VCaP (cell line): Measurements from ENCODE around the gene CAMKMT.

Experiments used
- H3K27ac ChIP-seq: fragments of 450-650 bp; 2 replicates; pipeline ENCODE4 v1.5.1; 2017
- CTCF ChIP-seq: fragments of 450-650 bp; conservative IDR thresholded peaks from 2 replicates; pipeline ENCODE4 v1.5.1; 2017; ENCODE audit warnings: mild to moderate bottlenecking, moderate library complexity

CAMKMT gene

DNA sequence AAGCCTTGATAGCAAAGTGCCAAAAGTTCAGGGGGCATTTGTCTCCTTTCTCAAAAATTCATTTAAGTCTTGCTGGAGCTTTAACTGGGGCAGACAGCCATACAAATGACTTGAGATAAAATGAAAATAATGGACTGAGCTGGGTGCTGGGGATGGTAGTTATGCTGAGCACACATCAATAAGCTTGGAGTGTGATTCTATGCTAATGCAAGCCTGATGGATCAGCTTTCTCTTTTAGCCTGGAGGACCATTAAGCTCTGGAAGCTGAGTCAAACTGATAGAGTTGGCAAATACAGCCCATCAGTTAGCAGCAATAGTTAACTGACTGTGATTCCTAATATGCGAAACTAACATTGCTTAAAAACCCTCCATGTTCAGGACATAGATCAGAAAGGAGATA lies 98.0 kb downstream of the CAMKMT start:
- H3K27ac ChIP-seq, result no peak overlapping the region
- no peak for TF ChIP-seq CTCF

DNA sequence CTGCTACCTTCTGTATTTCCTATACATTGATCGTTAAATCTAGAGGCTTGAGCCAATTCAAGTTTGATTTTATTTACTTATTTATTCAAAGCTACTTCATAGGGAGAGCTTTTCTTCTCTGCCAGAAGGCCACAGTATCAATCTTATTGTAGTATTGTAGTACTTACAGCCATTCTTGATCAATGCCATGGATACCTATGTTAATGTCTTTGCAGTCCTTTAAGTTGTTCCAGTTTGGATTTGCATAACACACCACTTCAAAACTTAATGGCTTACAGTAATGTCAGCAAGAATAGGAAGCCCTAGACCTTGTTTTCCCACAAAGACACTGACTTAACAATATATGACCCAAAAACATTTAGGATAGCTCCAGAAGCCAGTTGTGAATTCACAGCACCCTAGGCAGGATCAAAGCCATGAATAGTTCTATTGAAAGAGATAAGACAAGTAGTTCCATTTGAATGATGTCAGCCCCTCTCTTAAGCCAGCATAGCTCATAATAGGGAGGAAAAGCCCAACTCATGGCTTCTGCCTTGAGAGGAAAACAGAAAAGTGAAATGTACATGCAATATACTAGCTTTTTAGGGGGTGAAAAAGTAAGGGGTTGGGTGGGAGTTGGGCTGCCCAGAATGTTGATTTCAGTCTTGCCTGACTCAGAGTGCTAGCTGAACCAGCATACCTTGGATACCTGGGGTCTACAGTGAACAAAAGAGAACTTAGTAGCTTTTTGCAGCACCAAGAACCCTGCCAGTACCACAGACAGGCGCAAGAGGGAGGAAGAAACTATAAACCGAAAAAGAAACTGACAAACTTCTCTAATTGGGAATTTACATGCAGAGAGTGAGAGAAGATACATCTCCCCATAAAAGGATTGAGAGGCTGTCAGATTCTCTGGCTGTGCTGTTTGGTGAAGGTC lies 101.4 kb downstream of the CAMKMT start:
- no peak overlapping the region for H3K27ac ChIP-seq
- TF ChIP-seq CTCF, result no peak

DNA sequence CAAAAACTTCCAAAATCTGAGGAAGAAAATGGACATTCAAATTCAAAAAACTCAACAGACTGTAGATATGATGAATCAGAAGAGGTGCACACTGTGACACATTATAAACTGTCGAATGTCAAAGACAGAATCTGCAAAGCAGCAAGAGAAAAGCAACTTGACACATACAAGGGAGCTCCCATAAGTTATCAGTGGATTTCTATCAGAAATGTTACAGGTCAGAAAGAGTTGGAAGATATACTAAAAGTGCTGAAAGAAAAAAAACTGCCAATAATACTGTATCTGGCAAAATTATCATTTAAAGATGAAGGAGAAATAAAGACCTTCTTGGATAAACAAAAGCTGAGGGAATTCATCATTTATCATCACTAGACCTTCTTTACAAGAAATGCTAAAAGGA lies 102.7 kb downstream of the CAMKMT start:
- no peak overlapping the region for H3K27ac ChIP-seq
- no peak for TF ChIP-seq CTCF

DNA sequence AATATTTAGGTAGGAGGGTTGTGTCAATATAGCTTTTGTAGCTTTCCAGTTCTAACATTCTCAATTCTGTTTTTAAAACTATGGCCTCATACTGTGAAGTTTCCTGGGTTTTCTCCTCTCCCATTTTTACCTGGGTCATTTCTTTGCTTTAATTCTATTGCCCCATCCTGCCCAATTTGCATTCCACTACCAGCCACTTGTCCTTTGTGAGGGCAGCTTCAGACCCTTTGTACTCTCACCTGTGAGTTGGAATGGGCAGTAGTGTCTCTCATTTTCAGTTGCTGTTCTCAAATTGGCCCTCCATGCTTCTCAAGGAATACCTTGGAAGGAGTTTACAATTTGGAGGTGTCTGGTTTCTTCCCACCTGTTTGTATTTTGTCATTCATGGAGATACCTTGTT lies 108.4 kb downstream of the CAMKMT start:
- H3K27ac ChIP-seq, result no peak overlapping the region
- no peak for TF ChIP-seq CTCF

DNA sequence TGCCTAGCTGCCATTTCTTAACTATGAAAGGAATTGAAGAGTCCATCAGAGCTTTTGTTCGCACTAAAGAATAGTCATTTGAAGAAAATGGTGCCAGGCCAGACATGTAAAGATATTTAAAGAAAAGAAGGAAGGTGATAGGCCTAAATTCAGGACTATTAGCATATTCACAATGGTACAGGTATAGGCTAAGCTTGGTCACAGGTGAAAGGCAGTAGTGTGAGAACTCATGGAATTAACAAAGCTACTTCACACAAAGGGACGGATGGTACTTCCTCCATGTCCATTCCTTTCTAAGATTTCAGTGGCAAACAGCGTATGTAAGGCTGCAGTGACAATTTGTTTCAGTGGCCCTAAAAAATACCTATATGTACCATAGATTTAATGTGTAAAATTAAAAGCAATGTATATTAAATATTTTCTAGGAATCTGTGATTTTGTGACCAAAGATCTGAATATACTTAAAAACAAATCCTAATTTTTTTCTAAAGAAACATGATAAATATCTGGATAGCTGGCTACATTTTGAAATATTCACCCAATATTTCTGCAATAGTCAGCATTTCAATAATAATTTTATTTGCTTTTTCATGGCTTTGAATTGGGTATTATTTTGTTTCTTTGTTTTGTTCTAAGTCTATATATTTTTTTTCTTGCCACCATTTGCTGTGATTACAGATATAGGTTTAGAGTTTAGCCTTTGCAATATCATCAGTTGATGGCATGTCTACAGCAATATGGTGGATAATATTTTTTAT lies 116.1 kb downstream of the CAMKMT start:
- no peak for TF ChIP-seq CTCF

GRCh38 chr2:44479127-44479887 lies 117.6 kb downstream of the CAMKMT start:
- no peak overlapping the region for H3K27ac ChIP-seq
- TF ChIP-seq CTCF, result peak; percentile 97

More for the DNA sequence above, 116.1 kb downstream of the CAMKMT start:
- H3K27ac ChIP-seq, result no peak overlapping the region

GRCh38 chr2:44480068-44480467 lies 118.3 kb downstream of the CAMKMT start:
- TF ChIP-seq CTCF, result no peak
- H3K27ac ChIP-seq, result no peak overlapping the region
